NCI-H1105 (cell line): Measurements from ENCODE around the gene ASCL1.
A peak's percentile ranks its signal among the peaks of the same experiment; 100 is the strongest.

Experiments used
- DNase-seq: peaks from one replicate; lab custom pipeline; 2025; lab: John Stamatoyannopoulos, UW

ASCL1 gene

DNA sequence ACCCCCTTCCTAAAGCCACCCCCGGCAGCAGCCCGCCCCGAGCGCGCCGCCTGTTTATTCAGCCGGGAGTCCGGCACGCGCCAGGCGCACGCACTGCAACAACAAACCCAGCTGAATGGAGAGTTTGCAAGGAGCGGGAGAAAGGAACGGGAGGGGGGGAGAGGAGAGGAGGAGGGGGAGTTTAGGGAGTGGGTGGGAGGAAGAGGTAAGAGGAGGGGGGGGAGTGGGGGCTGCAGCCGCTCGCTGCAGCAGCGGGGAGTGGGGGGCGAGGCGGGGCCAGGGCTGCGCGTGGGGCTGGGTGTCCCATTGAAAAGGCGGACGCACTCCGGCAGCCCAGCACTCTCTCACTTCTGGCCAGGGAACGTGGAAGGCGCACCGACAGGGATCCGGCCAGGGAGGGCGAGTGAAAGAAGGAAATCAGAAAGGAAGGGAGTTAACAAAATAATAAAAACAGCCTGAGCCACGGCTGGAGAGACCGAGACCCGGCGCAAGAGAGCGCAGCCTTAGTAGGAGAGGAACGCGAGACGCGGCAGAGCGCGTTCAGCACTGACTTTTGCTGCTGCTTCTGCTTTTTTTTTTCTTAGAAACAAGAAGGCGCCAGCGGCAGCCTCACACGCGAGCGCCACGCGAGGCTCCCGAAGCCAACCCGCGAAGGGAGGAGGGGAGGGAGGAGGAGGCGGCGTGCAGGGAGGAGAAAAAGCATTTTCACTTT lies at the start of gene ASCL1:
Gene ASCL1, plus strand, starts transcription at position 336 of the 712 bp plus-strand sequence. CDS start 571 bp downstream, outside the sequence.
- peak; percentile 95 for DNase-seq

DNA sequence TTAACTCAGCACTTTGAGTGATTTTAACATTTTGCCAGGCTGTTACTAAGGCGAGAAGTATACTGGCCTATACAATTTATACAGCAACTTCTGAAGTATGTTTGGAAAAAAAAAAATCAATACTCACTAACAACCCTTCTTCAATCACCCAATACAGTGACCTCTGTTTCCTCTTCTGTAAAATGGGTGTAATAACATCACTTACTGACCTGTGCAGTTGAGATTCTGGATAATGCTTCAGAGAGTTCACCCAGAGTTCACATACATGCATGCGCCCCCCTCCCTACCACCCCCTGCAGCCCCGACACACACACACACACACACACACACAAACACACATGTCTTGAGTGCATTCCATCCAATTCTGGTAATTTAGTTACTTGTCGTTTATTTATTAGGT lies 49.6 kb upstream of the ASCL1 start:
- no peak for DNase-seq

DNA sequence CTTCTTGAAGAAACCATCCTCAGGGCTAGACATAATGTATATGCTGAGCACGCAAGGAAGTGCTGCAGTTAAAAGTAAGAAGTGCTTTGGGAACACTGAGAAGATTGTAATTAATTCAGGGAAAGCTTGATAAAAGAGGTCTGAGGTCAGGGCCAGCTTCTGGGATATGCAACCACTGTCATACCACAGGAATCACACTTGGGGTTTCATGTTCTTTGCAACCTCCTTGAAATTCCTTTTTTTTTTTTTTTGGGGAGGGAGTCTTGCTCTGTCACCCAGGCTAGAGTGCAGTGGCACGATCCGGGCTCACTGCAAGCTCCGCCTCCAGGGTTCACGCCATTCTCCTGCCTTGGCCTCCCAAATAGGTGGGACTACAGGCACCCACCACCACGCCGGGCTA lies 47.3 kb upstream of the ASCL1 start:
- DNase-seq: no peak

DNA sequence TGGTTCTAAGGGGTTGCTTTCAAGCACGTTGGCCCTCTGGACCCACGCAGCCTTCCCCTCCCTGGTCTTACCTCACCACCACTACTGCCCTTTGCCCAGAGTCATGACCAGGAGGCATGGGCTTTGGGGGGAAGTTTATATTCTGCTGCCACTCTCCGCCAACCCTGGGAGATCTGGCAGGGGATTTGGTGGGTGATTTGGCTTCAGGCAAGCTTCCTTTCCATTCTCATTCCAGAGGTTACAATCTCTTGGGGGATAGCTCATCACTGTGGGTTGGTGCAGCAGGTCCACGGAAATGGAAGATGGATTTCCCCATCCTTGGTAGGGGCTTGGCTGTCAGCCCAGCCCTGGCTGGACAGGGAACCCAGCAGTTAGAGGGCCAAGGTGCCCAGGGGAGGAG lies 46.7 kb upstream of the ASCL1 start:
- DNase-seq: no peak

DNA sequence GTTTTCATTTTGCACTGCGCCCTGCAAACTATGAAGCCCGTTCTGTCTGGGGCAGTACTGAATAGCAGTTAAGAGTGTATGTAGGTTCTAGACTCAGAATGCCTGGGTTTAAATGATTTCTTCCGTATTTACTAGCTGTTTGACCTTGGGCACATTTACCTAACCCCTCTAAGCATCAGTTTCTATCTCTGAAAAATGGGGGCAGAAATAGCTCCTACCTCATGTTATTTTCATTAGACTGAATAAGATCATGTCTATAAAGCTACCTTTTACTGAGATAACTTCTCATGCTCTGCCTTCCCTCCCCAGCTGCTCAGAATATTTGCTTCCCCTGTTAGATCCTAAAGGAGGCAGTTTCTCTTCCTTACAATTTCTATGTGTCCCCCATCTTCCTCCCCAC lies 46.2 kb upstream of the ASCL1 start:
- no peak for DNase-seq

DNA sequence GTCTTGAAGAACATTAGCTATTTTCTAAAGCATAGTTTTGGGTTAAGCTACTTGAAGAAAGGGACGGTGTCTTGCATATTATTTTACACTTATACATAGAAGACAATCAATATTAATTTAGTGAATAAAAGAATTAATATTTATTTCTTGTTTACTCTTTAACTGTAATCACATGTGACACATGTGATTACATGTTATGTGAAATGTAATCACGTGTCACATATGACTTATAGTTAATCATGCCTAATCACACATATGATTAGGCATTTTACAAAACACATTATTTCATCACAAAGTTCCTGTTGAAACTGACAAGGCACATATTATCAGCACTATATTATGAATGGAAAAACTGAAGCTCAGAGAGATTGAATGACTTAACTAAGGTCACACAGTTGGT lies 45.2 kb upstream of the ASCL1 start:
- DNase-seq: no peak

DNA sequence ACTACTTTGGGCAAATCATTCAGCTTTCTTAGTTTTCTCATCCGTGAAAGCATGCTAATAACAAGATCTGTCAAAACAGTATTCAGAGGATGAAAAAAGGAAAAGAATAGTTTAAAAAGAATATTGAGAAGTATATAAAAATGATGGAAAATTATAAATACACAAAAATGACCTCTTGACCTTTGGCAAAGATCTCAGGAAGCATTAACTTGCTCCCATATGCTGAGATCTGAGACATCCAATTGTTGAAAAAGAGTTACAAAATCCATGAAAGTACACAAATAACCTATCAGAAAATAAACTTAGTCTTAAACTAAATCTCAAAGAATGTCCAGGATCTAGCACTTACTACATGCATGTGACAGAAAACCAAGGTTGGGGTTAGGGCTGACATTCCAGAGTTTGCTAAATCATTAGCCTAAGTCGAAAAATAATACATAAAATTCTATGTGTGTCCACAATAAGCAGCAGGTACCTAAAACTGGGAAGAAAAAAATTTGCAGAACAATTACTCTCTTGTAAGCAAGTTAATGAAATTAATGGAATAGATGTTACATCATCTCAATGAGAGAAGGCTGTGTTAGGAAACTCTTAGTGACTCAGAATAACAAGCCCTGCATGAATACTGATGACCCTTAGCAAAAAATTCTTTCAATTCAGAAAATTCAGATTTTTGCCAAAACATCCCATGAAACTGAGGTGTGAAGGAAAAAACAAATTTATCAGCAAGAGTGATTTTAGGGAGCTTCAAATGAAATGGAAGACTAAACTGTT lies 43.8 kb upstream of the ASCL1 start:
- DNase-seq: no peak

DNA sequence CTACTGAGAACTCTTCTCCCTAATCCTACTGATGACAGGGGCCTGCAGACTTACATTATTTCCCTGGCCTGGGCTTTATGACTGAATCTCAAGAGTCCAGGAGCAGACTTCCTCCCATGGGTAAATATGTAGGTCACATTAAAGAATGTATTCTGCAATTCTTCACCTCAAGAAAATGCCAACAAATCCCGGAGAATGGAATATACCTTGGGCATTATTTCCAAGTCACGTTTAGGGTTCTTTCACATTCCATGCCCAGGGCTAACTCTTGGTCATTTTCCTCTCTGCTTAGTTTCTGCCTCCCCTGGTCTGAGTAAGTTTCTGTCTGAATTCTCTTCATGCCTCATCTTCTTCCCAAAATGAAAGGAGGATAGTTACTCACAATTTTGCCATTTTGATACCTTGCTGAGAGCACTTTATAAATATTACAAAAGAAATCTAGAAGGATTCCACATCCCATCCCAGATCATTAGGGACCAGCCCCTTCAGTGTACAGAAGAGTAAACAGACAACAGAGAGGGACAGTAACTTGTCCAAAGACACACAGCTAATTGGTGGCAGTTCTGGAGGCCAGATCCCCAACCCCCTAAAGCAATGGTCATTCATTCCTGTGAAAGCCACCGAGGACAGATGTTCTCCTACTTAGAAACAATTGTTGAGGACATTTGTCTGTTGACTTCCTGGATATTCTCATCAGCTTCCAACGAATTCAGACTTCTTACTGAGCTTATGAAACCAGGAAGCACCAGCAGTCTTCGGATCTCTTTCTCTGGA lies 41.0 kb upstream of the ASCL1 start:
- DNase-seq: no peak

DNA sequence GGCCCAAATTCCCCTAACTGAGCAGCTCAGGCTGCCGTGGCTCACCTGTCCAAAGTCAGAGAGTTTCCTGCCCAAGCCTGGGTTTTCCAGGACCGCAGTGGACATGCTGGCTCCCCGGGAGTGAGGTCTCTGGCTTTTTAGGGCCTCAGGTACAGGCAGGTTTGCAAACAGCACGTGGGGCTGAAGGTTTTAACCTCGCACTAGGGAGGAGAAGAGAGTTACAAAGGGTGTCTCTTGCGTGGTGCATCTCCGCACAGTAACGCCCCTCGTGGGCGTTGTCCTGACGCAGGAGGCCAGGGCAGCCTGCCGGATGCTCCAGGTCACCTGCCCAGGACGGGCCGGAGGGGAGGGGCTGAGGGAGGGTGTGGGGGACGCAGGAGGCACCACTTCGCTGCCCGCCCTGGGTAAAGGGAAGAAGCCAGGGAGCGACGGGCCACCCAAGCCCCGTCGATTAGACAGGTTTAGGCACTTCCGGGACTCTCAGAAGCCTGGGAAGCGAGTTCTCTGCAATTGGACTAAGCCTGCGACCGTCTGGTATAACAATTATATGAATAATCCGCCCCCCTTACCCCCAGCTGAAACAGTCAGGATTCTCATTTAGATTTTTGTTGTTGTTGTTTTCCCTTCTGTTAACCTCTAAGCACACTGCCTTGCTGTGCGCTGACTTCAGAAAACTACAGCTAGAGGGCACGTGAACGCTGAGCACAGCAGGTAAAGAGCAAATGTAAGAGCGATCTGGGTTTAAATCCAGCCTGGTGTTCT lies 40.3 kb upstream of the ASCL1 start, which contains the start of gene PAH:
Gene PAH, minus strand, starts transcription at position 219 of the 762 bp plus-strand sequence. Its CDS starts 114 bp downstream, at position 105.
- DNase-seq: no peak

DNA sequence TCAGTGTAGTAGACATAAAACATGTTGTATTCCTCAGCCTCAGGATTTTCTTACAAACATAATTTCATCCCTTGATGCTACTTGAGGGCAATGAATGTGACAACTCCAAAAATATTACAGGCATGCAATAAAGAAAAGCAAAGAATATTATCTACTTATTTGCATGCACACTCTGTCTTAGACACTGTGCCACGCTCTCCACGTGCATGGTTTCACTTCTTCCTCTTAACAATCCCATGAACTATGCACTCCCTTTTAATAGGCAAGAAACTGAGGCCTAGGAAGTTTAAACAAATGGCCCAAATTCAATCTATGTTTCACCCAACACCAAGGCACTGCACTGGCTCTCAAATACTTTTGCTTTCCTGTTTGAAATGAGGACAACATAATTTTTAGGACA lies 38.6 kb upstream of the ASCL1 start:
- no peak for DNase-seq

DNA sequence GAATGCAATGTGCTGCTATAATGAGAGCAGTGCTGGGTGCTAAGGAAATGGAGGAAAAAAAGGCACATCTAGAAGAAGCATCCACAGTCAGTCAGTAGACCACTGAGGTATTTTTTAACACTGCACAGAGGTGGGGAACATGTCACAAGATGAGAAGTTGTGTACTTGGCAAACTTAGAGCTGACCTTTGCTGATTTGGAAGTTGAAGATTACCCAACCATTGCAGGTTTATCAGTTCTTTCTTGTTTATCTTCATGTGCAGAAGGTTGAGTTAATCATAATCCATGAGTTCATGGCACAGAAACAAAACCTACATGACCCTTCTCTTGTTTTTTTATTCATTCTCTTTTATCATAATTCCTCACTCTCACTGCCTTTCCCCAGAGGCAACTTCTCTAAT lies 37.2 kb upstream of the ASCL1 start:
- no peak for DNase-seq

DNA sequence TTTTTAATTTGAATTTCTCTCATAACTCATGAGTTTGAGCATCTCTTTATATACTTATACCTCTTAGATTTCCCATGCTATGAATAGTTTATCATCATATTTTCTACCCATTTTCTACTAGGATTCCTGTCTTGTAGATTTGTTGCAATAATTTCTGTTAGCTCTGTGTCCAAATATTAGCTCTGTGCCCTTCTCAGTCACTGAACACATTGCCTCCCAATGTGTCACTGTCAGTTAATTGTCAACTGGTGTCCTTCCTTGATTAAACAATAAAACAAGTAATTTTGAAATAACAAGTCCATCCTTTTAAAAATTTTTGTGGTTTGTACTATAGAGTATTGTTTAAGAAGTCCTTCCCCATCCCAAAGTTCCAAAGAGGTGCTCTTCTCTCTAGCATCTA lies 36.2 kb upstream of the ASCL1 start:
- no peak for DNase-seq

DNA sequence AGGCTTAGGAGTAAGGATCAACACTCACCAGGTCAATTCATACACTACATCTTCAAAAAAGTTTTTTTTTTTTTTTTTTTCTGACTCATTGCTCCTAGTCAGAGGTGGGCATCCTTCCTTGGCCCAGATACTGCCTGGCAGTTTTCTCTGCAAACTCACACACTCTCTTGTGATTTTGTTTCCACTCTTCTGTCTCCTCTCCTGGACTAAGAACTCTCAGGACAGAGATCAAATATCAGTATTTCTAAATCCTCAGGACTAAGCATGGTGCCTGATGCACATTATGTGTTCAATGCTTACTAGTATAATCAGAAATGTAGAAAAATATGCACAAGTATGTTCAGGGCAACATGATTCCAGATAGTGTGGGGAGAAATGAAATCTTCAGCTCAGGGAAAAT lies 30.3 kb upstream of the ASCL1 start:
- DNase-seq: no peak

DNA sequence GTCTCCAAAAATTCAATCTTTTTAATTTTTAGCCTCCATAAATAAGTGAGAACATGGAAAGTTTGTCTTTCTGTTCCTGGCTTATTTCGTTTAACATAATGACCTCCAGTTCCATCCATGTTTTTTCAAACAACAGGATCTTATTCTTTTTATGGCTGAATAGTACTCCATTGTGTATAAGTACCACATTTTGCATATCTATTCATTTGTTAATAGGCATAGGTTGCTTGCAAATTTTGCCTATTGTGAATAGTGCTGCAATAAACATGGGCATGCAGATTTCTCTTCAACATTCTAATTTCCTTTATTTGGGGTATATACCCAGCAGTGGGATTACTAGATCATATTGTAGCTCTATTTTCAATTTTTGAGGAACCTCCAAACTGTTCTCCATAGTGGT lies 24.3 kb upstream of the ASCL1 start:
- DNase-seq: no peak

DNA sequence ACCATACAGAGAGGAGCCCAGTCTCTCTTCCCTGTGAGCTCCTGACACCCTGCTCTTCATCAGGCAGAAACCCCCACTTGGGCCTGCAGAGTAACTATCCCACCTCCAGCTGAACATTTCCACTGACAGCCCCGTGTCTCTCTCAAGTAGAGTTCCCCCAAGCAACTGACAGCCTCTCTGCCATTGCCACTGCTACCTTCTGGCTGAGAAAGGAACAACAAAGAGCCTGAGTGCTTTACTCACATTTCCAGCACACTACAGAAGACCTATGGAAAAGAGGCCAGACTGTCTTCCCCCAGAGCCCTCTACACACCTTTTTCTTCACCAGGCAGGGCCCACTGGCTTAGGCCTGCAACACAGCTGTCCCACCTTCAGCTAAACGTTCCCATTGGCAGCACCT lies 18.4 kb upstream of the ASCL1 start:
- no peak for DNase-seq

DNA sequence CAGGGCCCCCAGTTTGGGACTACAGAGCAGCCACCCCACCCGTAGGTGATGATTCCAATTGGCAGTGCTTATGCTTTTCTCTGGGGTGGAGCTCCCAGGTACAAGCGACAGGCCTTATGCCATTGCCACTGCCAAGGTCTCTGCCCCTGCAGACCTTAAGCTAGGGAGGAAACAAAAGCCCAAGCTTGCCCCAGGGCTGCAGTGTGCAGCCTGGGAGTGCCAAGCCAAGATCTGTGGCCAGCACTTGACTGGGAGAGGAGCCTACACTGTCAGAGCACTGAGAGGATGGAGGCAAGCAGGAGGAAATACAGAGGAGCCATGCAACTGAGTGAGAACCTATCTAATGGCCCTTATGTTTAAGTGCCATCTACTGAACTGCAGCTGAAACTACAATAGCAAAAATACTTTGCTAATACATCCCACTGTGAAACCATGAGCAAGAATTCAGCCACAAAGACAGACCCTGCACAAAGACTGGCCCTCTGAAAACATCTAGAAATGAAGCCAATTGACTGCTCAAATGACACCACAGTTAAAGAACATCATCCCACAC lies 17.7 kb upstream of the ASCL1 start:
- DNase-seq: no peak

DNA sequence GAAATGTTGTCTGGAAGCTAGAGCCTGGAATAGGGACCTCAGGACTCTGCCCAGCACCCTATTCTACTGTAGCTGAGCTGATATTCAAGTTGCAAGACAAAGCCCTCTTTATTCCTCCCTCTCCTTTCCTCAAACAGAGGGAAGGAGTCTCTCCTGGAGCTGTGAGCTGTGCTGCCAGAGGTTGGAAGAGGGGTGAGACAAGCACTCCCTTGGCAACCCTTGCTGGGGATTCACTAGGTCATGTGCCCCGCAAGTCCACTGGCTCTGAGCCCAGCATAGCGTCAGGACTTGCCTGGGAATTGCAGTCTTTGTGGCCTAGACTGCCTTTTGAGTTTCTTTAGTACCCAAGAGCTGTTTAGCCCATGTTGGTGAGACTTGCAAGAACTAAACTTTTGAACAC lies 11.4 kb upstream of the ASCL1 start:
- peak; percentile 54 for DNase-seq

DNA sequence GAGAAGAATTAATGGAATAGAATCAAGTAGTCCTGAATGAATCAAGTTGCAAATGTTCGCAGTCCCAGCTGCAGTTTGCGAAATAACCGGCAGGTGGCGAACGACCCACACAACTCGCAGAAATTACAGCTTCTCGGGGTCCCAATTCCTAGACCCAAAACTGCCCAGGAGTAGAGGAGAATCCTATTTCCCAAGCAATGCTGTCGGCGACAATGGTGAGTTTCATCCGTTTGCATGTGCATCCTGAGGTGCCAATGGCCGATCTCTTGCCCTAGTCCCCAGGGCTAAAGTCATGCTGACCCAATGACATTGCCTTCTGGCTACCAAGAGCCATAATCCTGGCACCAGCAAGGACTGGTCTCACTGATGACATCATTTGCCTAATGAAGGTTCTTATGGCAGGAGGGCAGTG lies 8.5 kb upstream of the ASCL1 start:
- DNase-seq: peak; percentile 85

DNA sequence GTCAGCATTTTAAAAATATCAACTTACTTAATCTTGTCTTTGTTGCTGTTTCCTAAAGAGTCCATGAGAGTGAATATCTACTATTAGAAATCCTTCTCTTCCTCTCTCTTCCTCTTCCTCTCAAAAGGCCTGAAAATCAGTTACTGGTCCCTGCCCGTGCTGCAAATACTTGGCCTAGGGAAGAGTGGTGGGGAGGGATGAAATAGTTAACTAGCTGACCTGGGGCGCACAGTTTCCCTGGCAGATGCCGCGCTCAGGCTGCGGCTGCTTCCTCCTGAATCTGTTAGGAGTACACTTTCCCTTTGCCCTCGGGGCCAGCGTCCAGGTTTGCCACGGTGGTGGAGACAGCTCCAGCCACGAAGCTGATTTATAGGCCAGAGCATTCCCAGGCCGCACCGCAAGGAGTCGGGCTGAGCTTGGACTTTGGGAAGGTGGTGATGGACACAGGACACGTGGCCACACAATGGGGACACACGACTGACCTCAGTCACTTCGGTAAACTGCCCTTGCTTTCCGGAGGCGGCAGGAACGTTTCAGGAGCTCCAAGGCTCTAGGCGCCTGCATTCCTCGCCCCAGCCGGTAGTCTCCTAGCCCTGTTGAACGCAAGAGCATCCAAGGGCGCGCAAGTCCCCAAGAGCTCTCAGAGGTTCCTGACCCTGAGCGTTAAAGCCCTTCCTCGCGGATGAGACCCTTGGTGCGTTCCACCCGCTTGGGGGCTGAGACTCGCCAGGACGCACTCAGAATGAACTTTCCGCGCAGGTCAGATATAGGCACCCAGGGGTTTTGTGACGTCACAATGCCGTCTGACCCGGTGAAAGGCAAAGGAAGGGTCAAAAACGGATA lies 7.1 kb upstream of the ASCL1 start:
- peak; percentile 83 for DNase-seq

DNA sequence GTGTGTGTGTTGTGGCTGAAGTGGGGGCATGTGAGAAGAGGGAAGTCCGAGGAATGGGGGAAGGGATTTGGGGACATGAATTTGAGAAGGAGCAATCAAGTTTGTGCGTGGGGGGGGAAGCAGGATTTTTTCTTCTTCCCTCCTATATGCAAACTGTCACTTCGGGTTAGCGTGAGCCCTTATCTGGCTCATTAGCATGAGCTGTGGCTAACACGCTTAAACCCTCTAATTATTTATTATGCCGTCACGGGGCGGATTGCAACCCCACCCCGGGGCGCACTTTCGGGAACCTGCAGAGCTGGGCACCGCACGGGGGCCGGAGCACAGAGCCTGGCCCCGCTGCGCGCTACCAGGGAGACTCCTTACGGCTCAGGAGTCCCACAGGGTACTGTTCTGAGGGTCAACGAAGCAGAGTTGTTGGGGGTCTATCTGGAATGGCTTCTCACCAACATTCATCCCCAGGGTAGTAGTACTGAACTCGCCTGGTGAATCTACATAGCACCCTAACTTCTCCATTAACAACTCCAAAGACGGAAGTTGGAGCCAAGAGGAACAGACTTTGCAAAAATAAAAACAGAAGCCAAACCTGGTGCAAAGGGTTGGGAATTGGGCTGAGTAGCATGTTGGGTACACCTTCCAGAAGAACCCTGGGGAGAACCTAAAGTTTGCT lies 6.4 kb upstream of the ASCL1 start:
- peak; percentile 83 for DNase-seq
